Renal cortical epithelial cell (primary cell): ENCODE measurements around the gene EPB41. TPM values are rescaled to one million over a fixed set of nuclear protein-coding genes. Genes with fewer than 3 reads are reported as not detected.
"Not testable (repeated sequence)": the region's sequence is repeated elsewhere in the genome, so short reads cannot be mapped to it uniquely, and the experiment has no call there.

Experiments used
- DNase-seq: peaks from one replicate; pipeline ENCODE4 v3.0.0-alpha.2; 2011; ENCODE audit warnings: low read depth
- total RNA-seq: library from RNA; depleted of rRNA; stranded (reverse); fragments of >200 nt; gene quantifications from 2 replicates; pipeline ENCODE4 v1.2.3, GENCODE V29; 2014

EPB41 gene
- total RNA-seq, 1 donor from 2014 or later, result 22.5 TPM

DNA sequence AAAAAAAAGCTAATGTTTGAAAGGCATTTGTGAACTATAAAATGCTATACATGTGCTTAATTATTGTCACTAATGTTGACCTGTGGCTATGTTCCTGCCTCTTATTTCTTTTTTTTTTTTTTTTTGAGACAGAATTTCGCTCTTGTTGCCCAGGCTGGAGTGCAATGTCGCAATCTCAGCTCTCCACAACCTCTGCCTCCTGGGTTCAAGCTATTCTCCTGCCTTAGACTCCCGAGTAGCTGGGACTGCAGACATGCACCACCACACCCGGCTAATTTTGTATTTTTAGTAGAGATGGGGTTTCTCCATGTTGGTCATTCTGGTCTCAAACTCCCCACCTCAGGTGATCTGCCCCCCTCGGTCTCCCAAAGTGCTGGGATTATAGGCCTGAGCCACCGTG lies 193.7 kb downstream of the EPB41 start:
- not testable (repeated sequence) for DNase-seq

DNA sequence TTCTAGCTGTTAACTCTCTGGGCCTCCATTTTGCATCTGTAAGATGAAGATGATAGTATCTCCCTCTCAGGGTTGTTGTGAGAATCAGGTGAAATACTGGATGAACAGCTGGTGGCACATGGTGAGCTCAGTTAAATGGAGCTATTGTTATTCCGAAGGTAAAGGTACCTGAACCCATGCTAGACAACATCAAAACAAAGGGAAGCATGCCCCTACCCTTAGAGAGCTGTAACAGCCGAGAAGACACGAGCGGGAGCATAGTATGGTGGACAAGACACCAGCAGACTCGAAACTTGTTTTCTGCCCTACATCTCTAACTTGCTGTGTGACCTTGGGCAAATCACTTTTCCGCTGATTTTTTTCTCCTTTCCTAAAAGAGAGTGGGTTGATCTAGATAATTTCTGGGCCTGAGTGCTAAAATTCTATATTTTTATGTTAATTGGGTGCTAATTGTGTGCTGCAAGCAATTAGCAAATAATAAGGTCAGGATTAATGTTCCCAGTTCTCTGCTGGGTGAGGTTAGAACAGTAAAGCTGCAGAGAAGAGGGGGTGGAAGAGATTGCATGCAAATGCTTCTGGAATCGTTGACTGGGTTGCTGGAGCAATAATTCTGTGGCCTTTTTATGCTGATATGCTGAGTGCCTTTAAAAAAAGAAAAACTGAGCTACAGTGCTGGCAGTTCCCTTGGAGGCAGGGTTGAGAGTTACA lies 198.5 kb downstream of the EPB41 start:
- no peak for DNase-seq

DNA sequence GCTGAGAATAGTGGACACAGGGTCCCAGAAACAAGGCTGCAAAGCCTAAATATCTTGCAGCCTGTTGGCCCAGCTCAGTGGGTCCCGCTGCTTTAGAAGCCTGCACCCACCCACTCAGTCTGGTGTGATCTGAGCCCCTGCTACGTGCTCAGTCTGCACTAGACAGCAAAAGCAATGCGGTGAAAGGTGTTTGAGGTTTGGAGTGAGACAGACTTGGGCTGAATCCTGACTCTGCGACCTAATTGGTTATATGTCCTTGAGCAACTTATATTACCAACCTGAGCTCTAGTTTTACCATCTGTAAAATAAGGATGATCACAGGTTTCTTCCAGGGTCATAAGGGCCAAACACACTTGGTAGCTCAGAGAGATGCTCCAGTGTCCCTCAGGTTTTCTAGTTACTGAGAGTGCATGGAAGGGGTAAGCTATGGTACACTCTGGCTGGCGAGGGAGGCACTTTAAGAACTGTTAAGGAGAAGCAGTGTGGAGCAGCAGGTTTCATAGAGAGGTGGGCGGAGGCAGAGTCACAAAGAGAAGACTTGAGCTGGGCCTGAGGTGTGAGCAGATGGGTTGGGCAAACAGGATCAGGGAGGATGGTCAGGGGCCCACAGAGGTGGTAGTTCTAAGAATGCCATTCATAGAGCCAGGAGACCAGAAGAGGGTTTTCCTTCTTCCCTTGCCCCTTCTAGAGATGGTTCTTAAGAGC lies 199.2 kb downstream of the EPB41 start:
- no peak for DNase-seq

DNA sequence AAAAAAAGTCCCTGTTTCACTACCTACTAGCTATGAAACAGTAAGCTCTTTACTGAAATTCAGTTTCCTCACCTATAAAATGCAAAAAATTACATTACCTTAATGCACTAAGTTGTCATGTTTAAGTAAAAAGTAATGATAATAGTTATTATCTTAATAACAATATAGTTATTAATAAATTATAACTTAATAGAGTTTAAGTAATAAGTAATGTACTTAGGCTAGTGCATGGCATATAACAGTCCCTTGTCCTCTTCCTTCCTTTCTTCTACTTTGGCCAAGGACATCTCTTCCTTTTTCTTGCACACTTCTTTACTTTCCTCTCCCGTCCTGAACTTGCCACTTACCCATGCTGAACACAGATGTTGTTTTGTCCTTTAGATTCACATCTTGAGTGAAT lies 200.3 kb downstream of the EPB41 start:
- no peak for DNase-seq

DNA sequence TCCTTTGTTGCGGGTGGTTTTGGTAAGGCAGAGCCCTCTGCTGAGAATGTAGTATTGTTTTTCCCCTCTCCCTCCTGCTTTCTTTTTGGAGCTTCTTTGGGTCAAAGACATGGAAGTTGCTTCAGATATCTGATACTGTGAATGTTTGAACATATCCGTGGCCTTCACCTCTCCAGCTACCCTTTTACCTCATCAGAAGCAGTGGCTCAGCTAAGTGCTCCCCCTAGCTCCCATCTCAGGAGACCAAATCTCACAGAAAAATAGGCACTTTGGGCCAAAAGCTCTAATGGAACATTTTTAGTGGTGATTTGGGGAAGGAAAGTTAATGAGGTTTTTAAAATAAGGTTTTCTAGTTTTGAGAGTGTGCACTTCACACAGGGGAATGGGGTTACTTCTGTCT lies 203.0 kb downstream of the EPB41 start:
- no peak for DNase-seq

DNA sequence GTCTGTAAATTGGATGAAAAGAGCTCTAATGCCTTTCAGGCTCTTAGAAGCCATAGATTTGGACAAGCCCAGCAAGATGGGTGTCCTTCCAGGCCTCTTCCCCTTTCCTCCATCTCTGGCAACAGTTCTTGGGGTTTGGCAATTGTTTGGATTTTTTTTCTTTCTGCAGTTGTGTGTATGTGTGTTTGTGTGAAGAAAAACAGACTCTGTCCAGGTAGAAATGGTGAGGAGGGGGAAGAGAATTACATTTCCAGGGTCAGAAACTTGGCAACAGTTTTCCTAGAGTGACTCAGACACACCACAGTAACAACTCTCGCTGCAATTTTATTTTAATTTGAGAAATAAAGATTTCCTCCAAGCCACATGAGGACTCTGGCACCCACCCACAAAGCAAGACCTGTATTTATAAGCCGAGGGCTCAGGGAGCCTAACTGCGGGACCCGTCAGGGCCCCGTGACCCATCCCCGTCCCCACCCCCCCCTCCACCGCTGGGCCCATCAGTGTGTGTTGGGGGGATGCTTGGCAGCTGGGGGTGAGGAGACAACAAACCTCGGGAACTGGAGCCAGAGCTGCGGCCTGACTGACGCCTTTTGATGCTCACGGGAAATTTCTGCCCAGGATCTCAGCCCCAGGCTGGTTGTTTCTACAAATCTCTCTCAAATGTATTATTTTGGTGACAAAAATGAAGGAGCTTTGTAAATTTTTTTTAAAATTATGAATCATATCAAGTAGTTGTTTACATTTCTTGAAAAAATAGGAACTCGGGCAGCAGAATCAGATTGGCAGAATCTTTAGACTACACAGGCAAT lies 205.0 kb downstream of the EPB41 start:
- no peak for DNase-seq

DNA sequence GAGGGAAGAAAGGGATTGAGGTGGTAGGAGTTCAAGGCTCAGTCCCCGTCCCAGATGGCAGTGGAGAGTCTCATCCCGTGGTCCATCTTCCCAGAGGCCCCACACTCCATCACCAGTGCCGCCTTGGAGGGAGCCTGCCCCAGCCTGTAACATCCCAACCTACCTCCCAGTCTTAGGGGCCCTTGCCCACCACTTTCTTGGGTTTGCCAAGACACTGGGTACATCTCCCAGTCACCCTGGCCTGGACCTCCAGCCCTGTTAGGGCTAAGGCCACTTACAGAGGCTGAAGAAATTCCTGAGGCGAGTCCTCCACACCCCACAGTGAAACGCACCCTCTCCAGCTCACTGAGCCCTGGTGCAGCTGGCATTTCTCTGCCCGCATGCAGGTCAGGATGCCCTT lies 206.0 kb downstream of the EPB41 start:
- DNase-seq, result no peak

DNA sequence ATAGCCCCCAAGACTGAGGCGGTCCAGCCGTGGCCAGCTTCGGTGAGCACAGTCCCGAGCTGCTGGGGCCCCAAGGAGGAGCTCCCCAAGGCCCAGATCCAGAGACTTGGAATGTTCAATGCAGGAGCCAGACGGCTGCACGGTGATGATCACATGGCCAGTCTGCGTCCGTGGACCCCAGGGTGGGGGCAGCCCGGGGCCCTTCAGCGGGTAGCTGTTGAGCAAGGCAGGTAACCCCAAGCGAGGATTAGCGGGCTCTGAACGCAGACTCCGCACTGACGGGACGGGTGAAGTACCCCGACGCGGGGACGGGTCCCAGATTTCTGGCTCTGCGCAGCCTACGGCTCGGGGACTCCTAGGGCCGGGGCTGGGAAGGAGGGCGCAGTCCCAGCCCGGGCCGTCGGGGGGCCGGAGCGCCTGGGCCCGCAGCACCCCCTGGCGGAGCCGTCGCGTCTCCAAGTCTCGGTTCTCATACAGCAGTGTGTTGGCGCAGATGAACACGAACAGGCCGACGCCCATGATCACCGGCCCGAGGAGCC lies 206.6 kb downstream of the EPB41 start:
- no peak for DNase-seq

DNA sequence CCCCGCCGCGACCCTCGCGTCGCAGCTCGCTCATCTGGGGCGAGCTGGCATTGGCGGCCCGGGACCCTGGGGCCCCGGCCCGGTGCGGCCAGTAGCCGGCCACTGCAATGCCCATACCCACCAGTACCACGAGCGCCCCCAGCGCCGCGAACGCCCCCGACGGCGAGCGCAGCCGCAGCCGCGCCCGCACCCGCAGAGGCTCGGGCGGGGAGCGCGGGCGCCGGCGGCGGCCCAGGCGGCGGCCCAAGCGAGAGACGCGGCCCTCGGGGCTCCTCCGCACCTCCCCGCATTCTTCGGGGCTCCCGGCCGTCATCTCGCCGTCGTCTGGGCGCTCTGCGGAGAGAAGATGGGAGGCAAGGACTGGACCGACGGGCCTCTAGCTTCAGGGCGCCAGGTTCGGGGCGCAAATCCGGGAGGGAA lies 207.2 kb downstream of the EPB41 start:
- no peak for DNase-seq

DNA sequence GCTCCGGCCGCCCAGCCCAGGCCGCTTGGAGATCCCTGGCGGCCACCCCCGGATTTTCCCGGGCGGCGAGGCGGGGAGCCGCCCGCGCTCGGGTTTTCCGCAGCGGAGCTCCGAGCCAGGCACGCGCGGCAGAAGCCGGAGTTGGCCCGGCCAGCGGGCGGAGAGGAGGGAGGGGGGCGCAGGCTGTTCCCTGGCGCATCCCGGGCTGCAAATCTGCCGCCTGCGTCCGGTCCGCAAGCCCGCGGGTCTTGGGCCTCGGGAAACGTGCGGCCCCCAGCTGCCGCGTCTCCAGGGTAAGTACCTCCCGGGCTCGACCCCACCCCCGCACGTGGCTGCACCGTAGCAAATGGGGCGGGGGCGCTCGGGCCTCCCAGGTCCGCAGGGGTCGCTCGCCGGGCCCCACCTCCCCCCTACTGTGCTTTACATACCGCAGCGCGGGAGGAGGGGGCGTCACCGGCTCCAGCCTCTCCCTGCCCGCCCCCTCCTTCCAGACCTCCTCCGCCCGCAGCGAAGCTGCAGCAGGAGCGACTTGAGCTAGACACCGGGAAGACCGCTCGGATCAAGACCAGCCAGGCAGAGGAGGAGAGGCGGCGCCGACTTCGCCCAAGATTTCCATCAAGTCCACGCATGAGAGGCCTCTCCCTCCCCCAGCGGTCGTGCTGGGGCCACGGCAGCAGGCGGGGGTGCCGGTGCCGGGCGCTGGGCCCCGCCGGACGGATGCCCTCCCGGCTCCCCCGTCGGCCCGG lies 207.7 kb downstream of the EPB41 start:
- no peak for DNase-seq

DNA sequence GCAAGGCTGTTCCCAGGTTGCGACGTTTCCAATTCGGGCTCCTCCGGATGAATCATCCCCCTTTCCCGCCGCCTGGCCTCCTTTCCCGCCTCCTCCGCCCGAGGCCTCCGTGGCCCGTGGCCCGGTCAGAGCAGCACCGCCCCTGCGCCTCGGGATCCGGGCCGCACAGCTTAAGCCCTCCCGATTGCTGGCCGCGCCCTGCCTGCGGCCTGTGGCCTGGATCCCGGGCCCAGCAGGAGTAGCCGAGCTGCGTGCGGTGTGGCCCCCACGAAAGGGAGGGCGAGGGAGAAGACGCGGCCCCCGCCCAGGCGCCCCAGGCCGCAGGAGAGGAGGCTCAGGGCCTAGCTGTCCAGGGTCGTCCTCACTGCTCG lies 208.3 kb downstream of the EPB41 start:
- no peak for DNase-seq

DNA sequence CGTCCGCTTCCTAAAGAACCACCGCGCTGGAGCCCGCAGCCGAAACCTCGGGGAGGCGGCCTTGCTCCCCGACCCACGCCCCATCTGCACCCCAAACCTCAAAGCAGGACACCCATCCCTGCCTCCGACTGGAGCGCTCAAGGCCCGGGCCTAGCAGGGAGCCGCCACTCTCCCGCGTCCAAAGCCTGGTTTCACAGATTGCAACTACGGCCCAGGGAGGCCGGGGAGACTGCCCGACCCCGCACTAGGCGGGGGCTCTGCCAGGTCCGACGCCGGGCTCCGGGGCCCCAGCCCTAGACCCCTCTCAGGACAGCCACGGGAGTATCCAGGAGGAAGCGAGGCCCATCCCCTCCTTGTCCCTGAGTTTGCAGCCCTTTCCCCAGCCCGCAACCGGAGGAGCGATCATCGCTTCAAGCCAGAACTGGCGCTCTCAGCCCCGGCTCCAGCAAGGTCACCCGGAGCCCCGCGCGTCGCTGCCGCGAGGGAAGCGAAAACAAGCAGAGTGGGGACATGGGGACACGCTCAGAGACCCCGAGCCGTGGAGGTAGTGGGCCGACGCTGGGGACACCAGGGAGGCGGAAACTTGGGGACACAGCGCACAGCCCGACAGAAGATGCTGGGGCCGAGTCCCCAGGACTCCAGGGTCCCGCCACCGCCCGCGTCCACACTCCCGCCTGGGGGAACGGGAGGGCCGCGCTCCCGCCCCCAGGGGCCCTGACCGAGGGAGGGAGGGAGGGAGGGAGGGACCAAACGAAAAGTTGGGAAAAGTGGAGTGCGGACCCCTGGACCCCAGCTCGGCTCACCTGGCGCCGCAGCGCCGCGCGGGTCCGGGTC lies 208.9 kb downstream of the EPB41 start:
- no peak for DNase-seq

DNA sequence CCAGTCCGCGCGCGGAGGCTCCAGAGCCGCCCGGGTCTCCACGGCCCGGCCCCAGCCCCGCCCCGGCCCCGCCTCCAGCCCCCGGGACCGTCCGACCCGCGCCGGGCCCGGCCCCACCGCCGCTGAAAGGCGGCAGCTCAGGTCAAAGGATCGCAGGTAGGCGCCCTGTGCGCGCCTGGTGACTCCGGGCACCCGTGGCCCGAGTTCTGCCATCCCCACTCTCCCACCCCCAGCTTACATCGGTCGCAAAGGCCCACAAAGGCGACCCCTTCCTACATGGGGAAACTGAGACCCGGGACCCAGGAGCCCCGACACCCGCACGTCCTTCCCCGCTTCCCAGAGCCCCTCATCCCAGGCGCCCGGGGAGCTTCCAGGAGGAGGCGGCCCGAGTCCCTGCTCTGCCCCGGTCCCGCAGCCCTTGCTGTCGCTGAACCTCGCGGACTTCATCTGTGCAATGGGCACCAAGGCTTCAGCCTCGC lies 209.6 kb downstream of the EPB41 start, which contains the start of gene TMEM200B:
Gene TMEM200B (minus strand): TSS at position 17 of the 479 bp plus-strand sequence. CDS start 2,075 bp downstream, outside the sequence.
- no peak for DNase-seq

DNA sequence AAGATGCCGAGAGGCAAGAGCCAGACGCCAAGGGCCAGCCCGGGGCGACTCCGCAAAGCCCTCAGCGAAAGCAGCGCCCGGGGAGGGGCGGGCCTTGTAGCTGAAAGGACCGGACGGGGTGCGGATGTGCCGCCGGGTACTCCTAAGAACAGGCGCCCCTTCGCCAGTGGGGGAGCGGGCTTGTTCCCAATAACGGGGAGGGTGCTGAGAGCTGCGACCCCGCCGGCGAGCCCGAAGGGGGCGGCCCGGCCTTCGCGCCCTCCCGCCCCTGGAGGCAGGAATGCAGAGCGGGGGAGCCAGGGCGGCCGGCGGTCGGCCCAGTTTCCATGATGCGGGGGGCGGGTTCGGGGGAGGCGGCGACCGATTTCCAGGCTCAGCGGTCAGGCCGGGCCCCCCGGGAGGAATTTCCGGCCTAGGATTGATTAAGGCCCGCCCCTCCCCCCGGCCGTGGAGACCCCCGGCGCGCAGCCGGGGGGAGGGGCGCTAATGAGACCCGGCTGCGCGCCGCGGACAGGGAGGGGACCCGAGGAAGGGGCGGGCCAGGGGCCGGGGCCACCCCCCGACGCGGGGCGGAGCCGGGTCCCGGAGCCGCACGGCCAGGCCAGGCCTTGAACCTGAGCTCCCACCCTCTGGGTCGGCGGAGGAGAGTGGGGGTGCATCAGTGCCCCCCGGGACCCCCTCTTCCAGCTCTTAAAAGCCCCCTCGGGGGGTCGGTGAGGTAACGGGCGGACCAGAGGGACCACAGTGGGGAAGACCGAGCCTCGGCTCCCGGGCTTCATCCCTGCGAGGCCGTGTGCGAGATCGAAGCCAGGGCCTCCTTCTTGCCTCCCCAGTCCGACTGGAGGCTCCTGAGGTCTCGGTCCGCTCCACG lies 210.2 kb downstream of the EPB41 start:
- DNase-seq, result no peak

DNA sequence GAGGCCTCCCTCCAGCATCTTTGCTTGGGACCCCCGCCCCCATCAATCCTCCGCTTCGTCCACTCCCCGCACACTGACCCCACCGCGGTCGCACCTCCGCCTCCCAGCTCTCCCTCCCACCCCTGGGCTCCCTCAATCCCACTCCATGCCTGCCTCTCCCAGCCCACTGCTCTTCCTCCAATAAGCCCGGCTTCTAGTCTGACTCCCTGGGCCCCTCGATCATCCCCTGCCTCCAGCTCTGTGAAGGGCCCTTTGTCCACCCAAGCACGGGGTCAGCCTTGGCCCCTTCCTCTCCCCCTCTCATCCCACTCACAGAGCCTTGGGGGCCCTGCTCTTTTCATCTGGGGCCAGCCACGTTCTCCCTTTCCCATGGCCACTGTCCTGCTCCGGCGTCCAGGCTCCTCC lies 210.9 kb downstream of the EPB41 start:
- DNase-seq, result no peak

DNA sequence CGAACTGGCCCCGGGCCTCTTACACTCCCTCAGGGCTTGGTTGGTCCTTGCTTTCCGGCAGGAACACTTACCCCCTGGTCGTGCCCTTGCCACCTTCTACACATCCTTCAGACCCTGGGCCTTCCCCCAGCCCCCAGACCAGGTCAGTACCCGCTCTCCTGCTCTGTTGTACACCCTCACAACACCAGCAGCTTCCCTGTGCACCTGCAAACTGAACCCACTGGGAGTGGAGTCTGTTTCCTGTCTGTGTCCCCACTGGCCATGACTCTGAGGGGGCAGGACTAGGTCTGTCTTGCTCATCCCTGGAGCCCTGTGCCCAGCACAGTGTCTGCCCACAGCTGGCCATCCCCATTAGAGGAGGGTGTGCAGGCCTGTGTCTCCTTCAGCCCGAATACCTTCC lies 211.4 kb downstream of the EPB41 start:
- DNase-seq, result no peak

DNA sequence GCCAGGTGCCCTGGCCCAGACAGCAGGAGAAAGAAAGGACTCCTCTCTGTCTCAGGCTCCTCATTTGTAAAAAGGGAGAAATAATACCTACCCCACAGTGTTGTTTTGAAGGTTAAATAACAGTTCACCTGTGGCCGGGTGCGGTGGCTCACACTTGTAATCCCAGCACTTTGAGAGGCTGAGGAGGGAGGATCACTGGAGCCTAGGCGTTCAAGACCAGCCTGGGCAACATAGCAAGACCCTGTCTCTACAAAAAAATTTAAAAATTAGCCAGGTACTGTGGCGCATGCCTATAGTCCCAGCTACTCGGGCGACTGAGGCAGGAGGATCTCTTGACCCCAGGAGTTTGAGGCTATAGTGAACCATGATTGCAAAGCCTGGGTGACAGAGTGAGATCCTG lies 211.8 kb downstream of the EPB41 start:
- no peak for DNase-seq

DNA sequence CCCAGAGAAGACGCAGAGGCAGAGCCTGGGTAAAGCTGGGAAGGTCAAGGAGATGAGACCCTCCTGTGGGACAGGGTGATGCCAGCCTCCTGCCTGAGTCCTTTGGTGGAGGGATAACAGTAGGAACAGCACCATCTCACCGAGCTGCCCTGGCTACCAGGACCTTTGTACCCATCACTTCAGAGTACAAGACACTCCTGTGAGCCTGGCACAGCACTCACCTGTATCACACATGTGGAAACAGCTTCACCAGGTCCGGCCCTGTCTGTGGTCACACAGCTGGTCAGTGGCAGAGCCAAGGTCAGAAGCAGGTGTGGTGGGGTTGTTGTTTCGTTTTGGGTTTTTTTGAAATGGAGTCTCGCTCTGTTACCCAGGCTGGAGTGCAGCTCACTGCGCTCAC lies 214.4 kb downstream of the EPB41 start:
- no peak for DNase-seq

DNA sequence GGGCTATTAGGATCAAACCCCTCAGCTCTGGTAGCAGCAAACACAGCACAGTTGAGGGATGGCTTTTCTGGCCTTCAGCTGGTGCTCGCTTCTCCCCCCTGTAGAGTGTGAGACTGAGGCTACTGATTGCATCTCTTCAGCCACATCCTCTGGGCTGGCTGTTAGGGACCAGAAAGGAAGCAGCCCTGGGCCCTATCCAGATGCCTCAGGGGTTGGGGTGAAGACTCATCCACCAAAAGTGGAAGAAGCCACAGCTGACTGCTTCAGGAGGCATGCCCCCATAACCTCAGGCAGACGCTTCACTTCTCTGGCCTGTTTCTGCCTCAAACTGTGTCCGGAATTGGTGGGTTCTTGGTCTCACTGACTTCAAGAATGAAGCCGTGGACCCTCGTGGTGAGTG lies 215.5 kb downstream of the EPB41 start:
- DNase-seq, result no peak

DNA sequence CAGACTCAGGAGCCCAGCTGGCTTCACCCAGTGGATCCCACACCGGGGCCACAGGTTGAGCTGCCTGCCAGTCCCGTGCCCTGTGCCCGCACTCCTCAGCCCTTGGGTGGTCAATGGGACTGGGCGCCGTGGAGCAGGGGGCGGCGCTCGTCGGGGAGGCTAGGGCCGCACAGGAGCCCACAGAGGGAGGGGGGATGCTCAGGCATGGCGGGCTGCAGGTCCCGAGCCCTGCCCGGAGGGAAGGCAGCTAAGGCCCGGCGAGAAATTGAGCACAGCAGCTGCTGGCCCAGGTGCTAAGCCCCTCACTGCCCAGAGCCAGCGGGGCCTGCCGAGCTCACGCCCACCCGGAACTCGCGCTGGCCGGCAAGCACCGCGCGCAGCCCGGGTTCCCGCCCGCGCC lies 216.7 kb downstream of the EPB41 start:
- DNase-seq, result not testable (repeated sequence)
